K562 (cell line): ENCODE data around the gene SPI1. TPM values are rescaled to one million over a fixed set of nuclear protein-coding genes. Genes with fewer than 3 reads are reported as not detected.

Experiments
- CREB1 ChIP-seq, 2 experiments: sonication (generic) in 1 of 2; formaldehyde crosslinking in 1 of 2; IDR thresholded peaks; 2 replicates each; pipeline versions ENCODE4 v1.6.1 to v1.8.0; 2012 to 2022; ENCODE audit warnings: inconsistent platforms in 1 of 2, mild to moderate bottlenecking in 1 of 2, missing genetic modification reagents in 1 of 2, moderate library complexity in 1 of 2
- EGR1 ChIP-seq: fragments of 450-650 bp; conservative IDR thresholded peaks from 2 replicates; pipeline ENCODE4 v1.6.1; 2017; ENCODE audit warnings: mild to moderate bottlenecking
- ERF ChIP-seq: fragments of 450-650 bp; formaldehyde crosslinking; IDR thresholded peaks from 2 replicates; pipeline ENCODE4 v1.4.0; 2020; ENCODE audit warnings: mild to moderate bottlenecking, mixed read lengths
- KDM4B ChIP-seq, 2 experiments: fragments of 450-650 bp in 1 of 2; sonication (generic) in 1 of 2; IDR thresholded peaks; 2 replicates each; pipeline ENCODE4 v1.6.1; 2016 to 2017; ENCODE audit warnings: borderline replicate concordance in 2 of 2, antibody characterized with exemption in 1 of 2, low read depth in 1 of 2, mild to moderate bottlenecking in 1 of 2
- NFE2L1 ChIP-seq: fragments of 450-650 bp; IDR thresholded peaks from 2 replicates; pipeline ENCODE4 v1.6.1; 2016; ENCODE audit warnings: missing genetic modification characterization, low read depth, mild to moderate bottlenecking, missing compliant biosample characterization, moderate library complexity, borderline replicate concordance
- NRF1 ChIP-seq, 2 experiments: fragments of 450-650 bp; IDR thresholded peaks in 1 of 2; conservative IDR thresholded peaks in 1 of 2; 2 replicates each; pipeline ENCODE4 v1.6.1; 2014; ENCODE audit warnings: mild to moderate bottlenecking in 2 of 2
- SMAD1 ChIP-seq: fragments of 150-350 bp; IDR thresholded peaks from 2 replicates; pipeline ENCODE4 v1.6.1; 2014; ENCODE audit warnings: low read length, low read depth; ENCODE audit not compliant: partially characterized antibody
- TAF15 ChIP-seq: fragments of 200-400 bp; formaldehyde crosslinking; IDR thresholded peaks from 2 replicates; pipeline ENCODE4 v1.6.1; 2017; ENCODE audit warnings: mild to moderate bottlenecking, low read depth, low read length, moderate library complexity
- ZBTB7A ChIP-seq: IDR thresholded peaks from 2 replicates; pipeline ENCODE4 v1.6.1; 2011; ENCODE audit warnings: low read depth, mild to moderate bottlenecking, low read length, moderate library complexity, borderline replicate concordance; ENCODE audit not compliant: control insufficient read depth
- ZNF232 ChIP-seq: sonication (generic); formaldehyde crosslinking; IDR thresholded peaks from 2 replicates; pipeline ENCODE4 v1.8.0; 2022; ENCODE audit warnings: mild to moderate bottlenecking, missing genetic modification reagents
- ZZZ3 ChIP-seq: fragments of 450-650 bp; IDR thresholded peaks from 2 replicates; pipeline ENCODE4 v1.6.1; 2016; ENCODE audit warnings: antibody characterized with exemption, mild to moderate bottlenecking, moderate library complexity
- polyA plus RNA-seq, 8 experiments: library from polyadenylated mRNA; depleted of rRNA in 4 of 8; stranded (reverse) in 5 of 8; unstranded in 3 of 8; fragments of >200 nt; fragmentation: Nextera tagmentation in 2 of 8; fragmentation: Illumina TruSeq in 1 of 8; extraction: Ambion mirVana in 2 of 8; extraction: Trizol in 1 of 8; gene quantifications; 2 replicates each; pipeline versions ENCODE4 v1.2.1 to v1.2.3, GENCODE V29; 2011 to 2014; ENCODE audit warnings: inconsistent platforms in 1 of 8, missing spikeins in 1 of 8
- total RNA-seq, 7 experiments: library from RNA; depleted of rRNA in 6 of 7; stranded (reverse); fragments of >200 nt in 6 of 7; fragmentation: Illumina TruSeq in 2 of 7; extraction: Trizol in 2 of 7; gene quantifications; 2 replicates each; pipeline versions ENCODE4 v1.2.1 to v1.2.3, GENCODE V29; 2011 to 2021; ENCODE audit warnings: low replicate concordance in 1 of 7
- TF ChIP-seq, protein P1 (sequence below): fragments of 450-650 bp; formaldehyde crosslinking; IDR thresholded peaks from 2 replicates; pipeline ENCODE4 v1.4.0; 2022; ENCODE audit warnings: missing genetic modification characterization
- TF ChIP-seq, protein P2 (sequence below), 2 experiments: fragments of 450-650 bp in 1 of 2; sonication (generic) in 1 of 2; formaldehyde crosslinking; conservative IDR thresholded peaks; 2 replicates each; pipeline versions ENCODE4 v1.4.0 to v1.8.1; 2020 to 2022; ENCODE audit warnings: mild to moderate bottlenecking in 1 of 2, missing genetic modification reagents in 1 of 2
- TF ChIP-seq, protein P3 (sequence below): sonication (generic); formaldehyde crosslinking; IDR thresholded peaks from 2 replicates; pipeline ENCODE4 v1.8.0; 2022; ENCODE audit warnings: missing genetic modification reagents, mild to moderate bottlenecking, moderate library complexity, borderline replicate concordance
- TF ChIP-seq, protein P4 (sequence below), 2 experiments: fragments of 200-800 bp in 1 of 2; sonication (Bioruptor generic) in 1 of 2; sonication (generic) in 1 of 2; formaldehyde crosslinking in 1 of 2; IDR thresholded peaks in 1 of 2; conservative IDR thresholded peaks in 1 of 2; 2 replicates each; pipeline versions ENCODE4 v1.5.0 to v1.6.1; 2016 to 2020; ENCODE audit warnings: missing compliant biosample characterization in 1 of 2, missing genetic modification characterization in 1 of 2, missing genetic modification reagents in 1 of 2

The SPI1 gene
- total and polyA plus RNA-seq, 9 of the 15 experiments (the other 6 are each of a cell fraction or from before 2014, with no cell fraction given), result 0.10 to 33.7 (median 10.3) TPM

DNA sequence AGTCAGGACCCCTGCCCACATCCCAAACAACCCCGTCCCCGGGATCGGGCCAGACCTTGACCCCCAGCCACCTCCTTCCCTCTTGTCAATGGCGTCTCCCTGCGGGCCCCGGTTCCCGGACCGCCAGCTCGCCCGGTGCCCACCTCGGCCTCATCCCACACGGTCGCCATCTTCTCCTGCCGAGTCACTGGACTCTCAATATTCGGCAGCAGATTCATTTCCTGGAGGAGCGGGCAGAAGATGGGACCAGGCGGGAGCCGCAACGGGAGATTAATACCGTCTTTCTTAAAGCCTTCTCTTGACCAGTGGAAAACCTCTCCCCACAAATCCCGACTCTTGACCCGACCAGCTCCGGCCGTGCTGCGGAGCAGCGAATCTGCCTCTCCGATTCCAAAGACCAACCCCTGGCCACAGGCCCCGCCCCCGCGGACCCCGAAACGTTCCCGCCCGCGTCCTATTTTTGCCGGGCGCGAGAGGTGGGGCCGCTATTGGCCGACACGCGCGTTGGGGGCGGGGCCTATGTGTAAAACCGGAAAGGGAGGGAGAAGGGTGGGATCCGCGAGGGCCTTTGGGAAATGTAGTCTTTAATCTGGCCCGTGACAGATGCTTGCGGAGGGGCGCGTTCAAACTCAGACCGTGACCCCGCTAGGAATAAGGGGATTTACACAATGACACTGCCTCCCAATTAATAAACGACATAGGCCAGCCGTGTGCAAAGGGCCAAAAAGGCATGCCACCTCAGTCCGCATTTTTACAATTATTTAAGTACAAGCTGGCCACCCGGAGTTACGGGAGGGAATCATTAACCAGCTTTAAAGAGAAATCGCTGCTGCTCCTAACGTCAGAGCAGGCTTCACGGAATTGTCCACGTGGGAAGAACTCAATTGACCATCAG is 48.0 kb upstream of the SPI1 start, which contains the start of gene PSMC3 (continued):
- TF ChIP-seq SMAD1 (peak; percentile 68), ERF (0 out of 2 replicates have a peak, but pooled peaks have one; percentile 46), KDM4B (IDR thresholded peaks at IDR 0.05; ENCODE audit: borderline replicate concordance in 2 of 2, low read depth in 1 of 2) (no peak; a peak in 1 of 4 replicates), CREB1 (IDR thresholded peaks at IDR 0.05) (peak; percentile 47; the same call in 1 of the 2 replicates), CREB1 (CRISPR knock-in tag; IDR thresholded peaks at IDR 0.05) (peak; percentile 76), NRF1 (conservative IDR thresholded peaks at IDR 0.05 in 1 of 2, IDR thresholded peaks at IDR 0.05 in 1 of 2) (peak; percentile 66 to 73), ZBTB7A (peak; percentile 94), TAF15 (no peak), ZZZ3 (peak; percentile 93; the same call in 1 of the 2 replicates), NFE2L1 (no peak), EGR1 (peak; percentile 90), ZNF232 (no peak)
- TF ChIP-seq, protein P1, sequence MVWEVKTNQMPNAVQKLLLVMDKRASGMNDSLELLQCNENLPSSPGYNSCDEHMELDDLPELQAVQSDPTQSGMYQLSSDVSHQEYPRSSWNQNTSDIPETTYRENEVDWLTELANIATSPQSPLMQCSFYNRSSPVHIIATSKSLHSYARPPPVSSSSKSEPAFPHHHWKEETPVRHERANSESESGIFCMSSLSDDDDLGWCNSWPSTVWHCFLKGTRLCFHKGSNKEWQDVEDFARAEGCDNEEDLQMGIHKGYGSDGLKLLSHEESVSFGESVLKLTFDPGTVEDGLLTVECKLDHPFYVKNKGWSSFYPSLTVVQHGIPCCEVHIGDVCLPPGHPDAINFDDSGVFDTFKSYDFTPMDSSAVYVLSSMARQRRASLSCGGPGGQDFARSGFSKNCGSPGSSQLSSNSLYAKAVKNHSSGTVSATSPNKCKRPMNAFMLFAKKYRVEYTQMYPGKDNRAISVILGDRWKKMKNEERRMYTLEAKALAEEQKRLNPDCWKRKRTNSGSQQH (CRISPR knock-in tag), result peak; percentile 81; the same call in 1 of the 2 replicates
- TF ChIP-seq, protein P2, sequence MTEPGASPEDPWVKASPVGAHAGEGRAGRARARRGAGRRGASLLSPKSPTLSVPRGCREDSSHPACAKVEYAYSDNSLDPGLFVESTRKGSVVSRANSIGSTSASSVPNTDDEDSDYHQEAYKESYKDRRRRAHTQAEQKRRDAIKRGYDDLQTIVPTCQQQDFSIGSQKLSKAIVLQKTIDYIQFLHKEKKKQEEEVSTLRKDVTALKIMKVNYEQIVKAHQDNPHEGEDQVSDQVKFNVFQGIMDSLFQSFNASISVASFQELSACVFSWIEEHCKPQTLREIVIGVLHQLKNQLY (CRISPR knock-in tag; conservative IDR thresholded peaks at IDR 0.05), result 0 out of 4 replicates have a peak, but pooled peaks of 1 of the 2 experiments have one; percentile 29
- TF ChIP-seq, protein P3, sequence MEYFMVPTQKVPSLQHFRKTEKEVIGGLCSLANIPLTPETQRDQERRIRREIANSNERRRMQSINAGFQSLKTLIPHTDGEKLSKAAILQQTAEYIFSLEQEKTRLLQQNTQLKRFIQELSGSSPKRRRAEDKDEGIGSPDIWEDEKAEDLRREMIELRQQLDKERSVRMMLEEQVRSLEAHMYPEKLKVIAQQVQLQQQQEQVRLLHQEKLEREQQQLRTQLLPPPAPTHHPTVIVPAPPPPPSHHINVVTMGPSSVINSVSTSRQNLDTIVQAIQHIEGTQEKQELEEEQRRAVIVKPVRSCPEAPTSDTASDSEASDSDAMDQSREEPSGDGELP (CRISPR knock-in tag), result peak; percentile 72; the same call in 1 of the 2 replicates
- TF ChIP-seq, protein P4, sequence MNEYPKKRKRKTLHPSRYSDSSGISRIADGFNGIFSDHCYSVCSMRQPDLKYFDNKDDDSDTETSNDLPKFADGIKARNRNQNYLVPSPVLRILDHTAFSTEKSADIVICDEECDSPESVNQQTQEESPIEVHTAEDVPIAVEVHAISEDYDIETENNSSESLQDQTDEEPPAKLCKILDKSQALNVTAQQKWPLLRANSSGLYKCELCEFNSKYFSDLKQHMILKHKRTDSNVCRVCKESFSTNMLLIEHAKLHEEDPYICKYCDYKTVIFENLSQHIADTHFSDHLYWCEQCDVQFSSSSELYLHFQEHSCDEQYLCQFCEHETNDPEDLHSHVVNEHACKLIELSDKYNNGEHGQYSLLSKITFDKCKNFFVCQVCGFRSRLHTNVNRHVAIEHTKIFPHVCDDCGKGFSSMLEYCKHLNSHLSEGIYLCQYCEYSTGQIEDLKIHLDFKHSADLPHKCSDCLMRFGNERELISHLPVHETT (CRISPR knock-in tag; conservative IDR thresholded peaks at IDR 0.05 in 1 of 2, IDR thresholded peaks at IDR 0.05 in 1 of 2), result peak in 1 of 2 experiments; percentile 85; a peak in 2 of 4 replicates
